ENCODE results near the gene SPDYE3. TPM values are rescaled to one million over a fixed set of nuclear protein-coding genes. Genes with fewer than 3 reads are reported as not detected.
"Not testable (repeated sequence)": the region's sequence is repeated elsewhere in the genome, so short reads cannot be mapped to it uniquely, and the experiment has no call there.

Gene SPDYE3
- total RNA-seq, 1 donor from 2014 or later, result not detected

GRCh38 chr7:100295269-100295668 is 12.2 kb upstream of the SPDYE3 start:
- H3K4me1 Mint-ChIP-seq; H3K27ac Mint-ChIP-seq; H3K4me3 Mint-ChIP-seq; DNase-seq (ENCODE audit: low spot score in 2 of 2, unreplicated experiment in 2 of 2); H3K27me3 Mint-ChIP-seq (ENCODE audit: low read depth); H3K9me3 Mint-ChIP-seq: not testable (repeated sequence)
- peaks cover 17% of the 10 kb centered on the region for H3K36me3 Mint-ChIP-seq

DNA sequence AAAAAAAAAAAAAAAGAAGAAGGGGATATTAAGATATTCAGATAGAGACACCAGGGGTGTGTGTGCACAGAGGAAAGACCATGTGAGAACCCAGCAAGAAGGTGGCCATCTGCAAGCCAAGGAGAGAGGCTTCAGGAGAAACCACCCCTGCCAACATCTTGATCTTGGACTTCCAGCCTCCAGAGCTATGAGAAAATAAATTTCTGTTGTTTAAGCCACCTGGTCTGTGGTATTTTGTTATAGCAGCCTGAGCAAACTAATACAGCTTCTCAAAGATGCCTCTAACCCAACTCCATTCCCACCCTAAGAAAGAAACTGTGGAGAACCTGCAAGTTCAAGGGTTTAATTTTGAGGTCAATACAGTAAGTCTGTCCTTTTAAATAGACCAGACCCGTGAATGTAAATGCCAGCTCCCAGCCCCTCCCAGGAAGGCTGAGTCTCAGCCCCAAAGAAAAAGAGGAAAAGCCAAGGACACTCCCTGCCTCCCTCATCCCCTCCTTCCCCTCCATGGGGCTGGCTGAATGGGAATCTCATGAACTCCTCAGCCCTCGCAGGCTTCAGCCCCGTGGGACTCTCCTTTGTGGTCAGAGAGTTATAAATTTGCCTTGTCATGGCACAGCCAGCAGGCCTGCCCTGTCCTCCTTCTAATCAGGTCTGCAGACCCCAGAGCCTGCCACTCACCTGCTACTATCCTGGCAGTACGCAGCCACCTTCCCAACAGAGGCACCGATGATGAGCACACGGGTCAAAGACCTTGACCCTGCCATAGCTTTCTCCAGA is 9.5 kb upstream of the SPDYE3 start:
- not testable (repeated sequence) for H3K27me3 Mint-ChIP-seq (ENCODE audit: low read depth); H3K36me3 Mint-ChIP-seq; H3K9me3 Mint-ChIP-seq; H3K4me3 Mint-ChIP-seq; H3K4me1 Mint-ChIP-seq; H3K27ac Mint-ChIP-seq; DNase-seq (ENCODE audit: low spot score in 2 of 2, unreplicated experiment in 2 of 2)

DNA sequence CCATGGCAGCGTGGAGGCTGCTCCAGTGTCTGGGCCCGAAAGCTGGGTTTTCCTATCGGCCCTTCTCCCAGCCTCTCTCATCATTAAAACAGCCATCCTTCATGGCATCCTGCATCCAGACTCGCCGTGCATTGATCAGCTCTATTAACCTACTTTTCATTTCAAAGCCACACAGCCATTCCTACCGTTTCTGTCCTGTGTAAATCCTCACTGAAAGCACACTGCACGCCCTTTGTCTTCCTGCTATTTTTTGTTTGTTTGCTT is 8.9 kb upstream of the SPDYE3 start:
- not testable (repeated sequence) for H3K27me3 Mint-ChIP-seq (ENCODE audit: low read depth); H3K9me3 Mint-ChIP-seq; H3K4me1 Mint-ChIP-seq; H3K4me3 Mint-ChIP-seq; H3K27ac Mint-ChIP-seq; DNase-seq (ENCODE audit: low spot score in 2 of 2, unreplicated experiment in 2 of 2); H3K36me3 Mint-ChIP-seq

GRCh38 chr7:100304526-100304925 is 3.0 kb upstream of the SPDYE3 start:
- H3K9me3 Mint-ChIP-seq; H3K36me3 Mint-ChIP-seq; H3K4me1 Mint-ChIP-seq; H3K4me3 Mint-ChIP-seq; H3K27ac Mint-ChIP-seq; DNase-seq (ENCODE audit: low spot score in 2 of 2, unreplicated experiment in 2 of 2); H3K27me3 Mint-ChIP-seq (ENCODE audit: low read depth): not testable (repeated sequence)

DNA sequence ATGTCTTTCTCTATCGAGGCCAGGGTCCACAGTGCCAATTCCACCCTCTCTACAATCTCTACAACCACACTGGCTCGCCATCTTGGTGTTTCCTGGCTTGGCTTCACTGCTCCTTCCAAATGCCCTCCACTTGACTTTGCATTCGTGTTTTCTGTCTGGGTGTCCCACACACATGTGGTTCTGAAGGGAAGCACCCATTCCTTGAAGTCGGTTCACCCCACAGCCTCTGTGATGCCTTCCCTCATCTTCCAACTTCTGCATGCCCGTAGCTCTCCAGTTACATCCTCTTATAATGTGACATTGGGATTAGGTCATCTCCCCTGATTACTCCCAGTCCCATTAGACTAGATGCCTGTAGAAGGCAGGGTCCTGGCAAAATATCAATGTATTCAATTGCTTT is 10.8 kb downstream of the SPDYE3 start:
- not testable (repeated sequence) for H3K9me3 Mint-ChIP-seq; H3K4me3 Mint-ChIP-seq; H3K4me1 Mint-ChIP-seq; H3K27ac Mint-ChIP-seq; DNase-seq (ENCODE audit: low spot score in 2 of 2, unreplicated experiment in 2 of 2); H3K27me3 Mint-ChIP-seq (ENCODE audit: low read depth)
- peaks cover 20% of the 10 kb centered on the region for H3K36me3 Mint-ChIP-seq

DNA sequence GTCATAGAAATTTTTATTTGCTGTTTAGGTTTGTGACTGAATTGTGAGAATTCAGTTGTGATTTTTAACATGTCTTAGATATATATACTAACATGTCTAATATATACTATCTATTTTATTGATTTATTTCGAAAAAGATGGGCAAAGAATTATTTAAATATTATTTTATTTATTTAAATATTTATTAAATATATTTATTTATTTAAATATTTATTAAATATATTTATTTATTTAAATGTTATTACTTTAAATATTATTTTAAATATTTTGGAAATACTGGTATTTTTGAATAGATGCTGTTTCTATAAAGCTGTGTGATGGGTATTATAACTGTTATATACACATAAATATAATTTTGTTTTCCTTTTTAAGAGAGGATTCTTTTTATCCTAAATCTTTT is 14.1 kb downstream of the SPDYE3 start:
- H3K9me3 Mint-ChIP-seq, result not testable (repeated sequence)

DNA sequence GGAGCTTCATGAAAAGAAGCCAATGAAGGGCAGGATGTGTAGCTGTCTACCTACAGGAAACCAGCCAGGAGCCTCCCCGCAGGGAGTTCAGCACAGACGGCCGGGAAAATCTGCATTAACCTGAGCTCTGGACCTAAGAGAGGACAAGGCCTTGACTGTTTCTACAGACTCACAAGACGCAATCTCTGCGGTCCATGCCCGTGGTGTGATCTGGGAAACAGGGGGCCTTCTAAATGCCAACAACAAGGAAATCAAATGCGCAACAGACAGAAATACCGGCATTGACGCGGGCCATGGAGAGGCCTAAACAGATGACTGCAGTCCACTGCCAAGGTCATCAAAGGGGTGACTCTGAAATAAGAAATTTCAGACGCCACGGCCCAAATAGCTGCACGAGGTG is 16.7 kb downstream of the SPDYE3 start:
- H3K9me3 Mint-ChIP-seq; DNase-seq (ENCODE audit: low spot score in 2 of 2, unreplicated experiment in 2 of 2); H3K27ac Mint-ChIP-seq; H3K4me1 Mint-ChIP-seq; H3K27me3 Mint-ChIP-seq (ENCODE audit: low read depth); H3K4me3 Mint-ChIP-seq: not testable (repeated sequence)
- peaks cover 28% of the 10 kb centered on the region for H3K36me3 Mint-ChIP-seq

More for the DNA sequence above, 14.1 kb downstream of the SPDYE3 start:
- not testable (repeated sequence) for DNase-seq (ENCODE audit: low spot score in 2 of 2, unreplicated experiment in 2 of 2); H3K27me3 Mint-ChIP-seq (ENCODE audit: low read depth); H3K4me3 Mint-ChIP-seq; H3K27ac Mint-ChIP-seq; H3K4me1 Mint-ChIP-seq
- H3K36me3 Mint-ChIP-seq, result peaks cover 27% of the 10 kb centered on the region

GRCh38 chr7:100325671-100326070 is 18.2 kb downstream of the SPDYE3 start:
- H3K4me3 Mint-ChIP-seq; H3K27me3 Mint-ChIP-seq (ENCODE audit: low read depth); H3K9me3 Mint-ChIP-seq; H3K4me1 Mint-ChIP-seq; DNase-seq (ENCODE audit: low spot score in 2 of 2, unreplicated experiment in 2 of 2); H3K27ac Mint-ChIP-seq: not testable (repeated sequence)
- peaks cover 21% of the 10 kb centered on the region for H3K36me3 Mint-ChIP-seq

DNA sequence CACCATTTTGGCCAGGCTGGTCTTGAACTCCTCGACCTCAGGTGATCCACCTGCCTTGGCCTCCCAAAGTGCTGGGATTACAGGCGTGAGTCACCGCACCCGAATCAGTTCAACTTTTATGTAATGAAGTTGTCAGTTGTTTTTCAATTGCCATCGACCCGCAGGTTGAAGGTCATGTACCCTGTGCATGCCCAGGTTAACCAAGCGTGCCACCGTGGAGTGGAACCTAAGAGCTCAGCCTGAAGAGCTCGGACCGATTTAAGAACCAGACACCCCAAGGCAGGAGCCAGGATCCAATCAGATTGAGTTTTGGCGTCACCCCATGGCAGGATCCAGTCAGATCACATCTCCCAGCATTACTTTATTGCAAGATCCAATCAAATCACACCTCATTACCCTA is 19.4 kb downstream of the SPDYE3 start:
- DNase-seq (ENCODE audit: low spot score in 2 of 2, unreplicated experiment in 2 of 2); H3K4me3 Mint-ChIP-seq; H3K4me1 Mint-ChIP-seq; H3K9me3 Mint-ChIP-seq; H3K27ac Mint-ChIP-seq; H3K27me3 Mint-ChIP-seq (ENCODE audit: low read depth): not testable (repeated sequence)
- peaks cover 20% of the 10 kb centered on the region for H3K36me3 Mint-ChIP-seq

GRCh38 chr7:100335566-100336466 is 28.3 kb downstream of the SPDYE3 start:
- H3K4me3 Mint-ChIP-seq, result peak overlapping the region; percentile 92
- peak; percentile 76 to 90 for DNase-seq (ENCODE audit: low spot score in 2 of 2, unreplicated experiment in 2 of 2)
- not testable (repeated sequence) for H3K36me3 Mint-ChIP-seq; H3K9me3 Mint-ChIP-seq; H3K27me3 Mint-ChIP-seq (ENCODE audit: low read depth); H3K4me1 Mint-ChIP-seq
- H3K27ac Mint-ChIP-seq, result peak overlapping the region; percentile 99

DNA sequence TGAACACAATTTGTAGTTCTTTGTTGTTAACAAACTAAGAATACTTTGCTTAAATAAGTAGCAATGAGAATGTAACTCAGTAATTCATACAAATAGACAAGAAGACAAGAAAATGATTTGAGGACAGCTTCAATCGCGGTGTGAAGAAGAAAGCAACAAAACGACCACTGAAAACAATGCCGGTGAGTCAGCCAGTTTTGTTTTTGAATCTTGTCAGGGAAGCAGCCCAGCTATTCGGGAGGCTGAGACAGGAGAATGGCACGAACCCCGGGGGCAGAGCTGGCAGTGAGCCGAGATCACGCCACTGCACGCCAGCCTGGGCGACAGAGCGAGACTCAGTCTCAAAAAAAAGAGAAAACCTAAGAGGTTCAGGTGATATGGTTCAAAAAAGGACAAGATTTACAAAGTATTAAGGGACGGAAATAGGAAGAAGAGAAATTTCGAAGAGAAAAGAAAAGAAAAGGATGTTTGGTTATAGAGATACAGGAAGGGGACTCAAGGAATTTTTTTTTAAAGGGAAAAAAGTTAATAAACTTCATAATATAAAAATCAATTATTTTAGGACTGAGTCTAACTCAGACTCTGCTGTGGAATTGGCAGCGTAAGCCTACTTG is 30.7 kb downstream of the SPDYE3 start:
- not testable (repeated sequence) for DNase-seq (ENCODE audit: low spot score in 2 of 2, unreplicated experiment in 2 of 2); H3K27me3 Mint-ChIP-seq (ENCODE audit: low read depth); H3K9me3 Mint-ChIP-seq; H3K4me3 Mint-ChIP-seq; H3K4me1 Mint-ChIP-seq
- Mint-ChIP-seq H3K36me3 (peaks cover 10% of the 10 kb centered on the region), H3K27ac (peak overlapping the region; percentile 61)

DNA sequence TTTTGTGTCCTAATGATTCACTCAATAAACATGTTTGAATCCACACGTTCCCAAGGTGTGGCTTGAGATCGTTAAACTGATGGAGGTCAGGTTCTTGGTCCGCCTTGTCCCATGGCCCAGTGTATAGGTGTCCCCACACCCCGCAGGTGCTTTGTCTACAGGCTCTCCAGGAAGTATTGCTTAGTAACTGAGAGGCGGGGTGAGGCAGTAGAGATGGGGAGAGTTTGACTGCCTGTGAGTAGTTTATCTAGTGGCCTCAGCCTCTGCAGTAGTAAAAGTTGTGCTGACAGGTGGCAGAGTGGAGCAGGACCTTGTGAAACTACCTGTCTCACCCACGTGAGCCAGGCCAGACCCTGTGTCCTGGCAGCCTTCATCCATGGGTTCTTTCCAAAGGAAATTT is 33.8 kb downstream of the SPDYE3 start:
- H3K4me3 Mint-ChIP-seq; H3K27me3 Mint-ChIP-seq (ENCODE audit: low read depth); H3K9me3 Mint-ChIP-seq; DNase-seq (ENCODE audit: low spot score in 2 of 2, unreplicated experiment in 2 of 2); H3K27ac Mint-ChIP-seq; H3K4me1 Mint-ChIP-seq: not testable (repeated sequence)
- peaks cover 18% of the 10 kb centered on the region for H3K36me3 Mint-ChIP-seq

Data from mesothelial cell of epicardium (in vitro differentiated cells).